HG02973 (cell line): ENCODE data around the gene BMP8A.
"Not testable (repeated sequence)": the region's sequence is repeated elsewhere in the genome, so short reads cannot be mapped to it uniquely, and the experiment has no call there.

Experiments used
- ATAC-seq: cut with Tn5 transposase; IDR thresholded peaks from one replicate; pipeline ENCODE4 v1.9.1; 2021; ENCODE audit warnings: moderate library complexity; ENCODE audit not compliant: unreplicated experiment

Gene BMP8A

GRCh38 chr1:39504436-39504835, 13.0 kb downstream of the BMP8A start:
- not testable (repeated sequence) for ATAC-seq

GRCh38 chr1:39505289-39505688, 13.9 kb downstream of the BMP8A start:
- no peak for ATAC-seq

GRCh38 chr1:39507230-39507928, 15.9 kb downstream of the BMP8A start:
- no peak for ATAC-seq

GRCh38 chr1:39508266-39508665, 16.8 kb downstream of the BMP8A start:
- ATAC-seq = no peak

GRCh38 chr1:39508857-39509305, 17.4 kb downstream of the BMP8A start:
- no peak for ATAC-seq

- ATAC-seq = no peak
Measured at GRCh38 chr1:39509360-39510009, 18.0 kb downstream of the BMP8A start.

- ATAC-seq = not testable (repeated sequence)
Measured at GRCh38 chr1:39510570-39511186, 19.2 kb downstream of the BMP8A start.

- not testable (repeated sequence) for ATAC-seq
Measured at GRCh38 chr1:39511477-39511876, 20.0 kb downstream of the BMP8A start.

- ATAC-seq = not testable (repeated sequence)
Measured at GRCh38 chr1:39512234-39512847, 20.9 kb downstream of the BMP8A start.

GRCh38 chr1:39514710-39515124, 23.3 kb downstream of the BMP8A start:
- ATAC-seq = peak; percentile 41

GRCh38 chr1:39515131-39516086, 24.0 kb downstream of the BMP8A start:
- ATAC-seq = peak; percentile 22

GRCh38 chr1:39516841-39517240, 25.4 kb downstream of the BMP8A start:
- not testable (repeated sequence) for ATAC-seq

- not testable (repeated sequence) for ATAC-seq
Measured at GRCh38 chr1:39517936-39518335, 26.5 kb downstream of the BMP8A start.

- ATAC-seq = not testable (repeated sequence)
Measured at GRCh38 chr1:39519376-39519775, 27.9 kb downstream of the BMP8A start.

- ATAC-seq = not testable (repeated sequence)
Measured at GRCh38 chr1:39522221-39522620, 30.8 kb downstream of the BMP8A start.

GRCh38 chr1:39522661-39523567, 31.5 kb downstream of the BMP8A start:
- no peak for ATAC-seq

GRCh38 chr1:39524171-39524570, 32.7 kb downstream of the BMP8A start:
- ATAC-seq = no peak

GRCh38 chr1:39524591-39525365, 33.3 kb downstream of the BMP8A start:
- ATAC-seq = no peak
